GM12892 (cell line): Measurements from ENCODE around the gene PKN2.

ENCODE experiments used
- DNase-seq: peaks from one replicate; pipeline ENCODE4 v3.0.0; 2011; ENCODE audit not compliant: insufficient read length
- FAIRE-seq: peaks from 2 replicates; lab custom pipeline; 2011; peaks lifted over from hg19 to GRCh38; lab: Jason Lieb, UNC
- POLR2A ChIP-seq: IDR thresholded peaks from 2 replicates; pipeline ENCODE4 v1.6.1; 2011; ENCODE audit warnings: low read depth, low read length, control low read depth
- POLR2AphosphoS5 ChIP-seq: IDR thresholded peaks from 2 replicates; pipeline ENCODE4 v1.6.1; 2011; ENCODE audit warnings: low read depth, low read length, control low read depth
- TAF1 ChIP-seq: IDR thresholded peaks from 2 replicates; pipeline ENCODE4 v1.6.1; 2011; ENCODE audit warnings: low read depth, mild to moderate bottlenecking, control low read depth, low read length, borderline replicate concordance

Gene PKN2

GRCh38 chr1:88783145-88783544, 99.1 kb downstream of the PKN2 start:
- no peak for FAIRE-seq
- no peak for DNase-seq
- TF ChIP-seq POLR2AphosphoS5 (no peak), TAF1 (no peak), POLR2A (no peak)

GRCh38 chr1:88784551-88784950, 100.5 kb downstream of the PKN2 start:
- DNase-seq (no peak), FAIRE-seq (no peak)
- no peak for TF ChIP-seq POLR2A
- no peak for TF ChIP-seq TAF1
- no peak for TF ChIP-seq POLR2AphosphoS5

- FAIRE-seq (no peak), DNase-seq (no peak)
- no peak for TF ChIP-seq POLR2AphosphoS5
Measured at GRCh38 chr1:88787023-88787903, 103.2 kb downstream of the PKN2 start.

- no peak for DNase-seq
- no peak for FAIRE-seq
- TF ChIP-seq TAF1, result no peak
- TF ChIP-seq POLR2AphosphoS5, result no peak
- TF ChIP-seq POLR2A, result no peak
Measured at GRCh38 chr1:88791192-88791591, 107.1 kb downstream of the PKN2 start.

GRCh38 chr1:88799491-88799890, 115.4 kb downstream of the PKN2 start:
- no peak for DNase-seq
- TF ChIP-seq TAF1 (no peak), POLR2AphosphoS5 (no peak), POLR2A (no peak)
- FAIRE-seq, result no peak

GRCh38 chr1:88800382-88801051, 116.4 kb downstream of the PKN2 start:
- FAIRE-seq (no peak), DNase-seq (no peak)
- TF ChIP-seq POLR2AphosphoS5, result no peak

GRCh38 chr1:88801575-88802208, 117.6 kb downstream of the PKN2 start:
- peak; percentile 62 for FAIRE-seq
- DNase-seq, result no peak
- TF ChIP-seq TAF1 (no peak), POLR2A (no peak), POLR2AphosphoS5 (no peak)

GRCh38 chr1:88802404-88802803, 118.3 kb downstream of the PKN2 start:
- DNase-seq, result no peak
- FAIRE-seq, result peak; percentile 70
- TF ChIP-seq POLR2AphosphoS5, result no peak
- no peak for TF ChIP-seq POLR2A
- no peak for TF ChIP-seq TAF1

GRCh38 chr1:88802950-88803349, 118.9 kb downstream of the PKN2 start:
- TF ChIP-seq TAF1, result no peak
- no peak for TF ChIP-seq POLR2AphosphoS5
- TF ChIP-seq POLR2A, result no peak
- FAIRE-seq (no peak), DNase-seq (no peak)

- no peak for TF ChIP-seq POLR2A
- no peak for TF ChIP-seq POLR2AphosphoS5
- no peak for TF ChIP-seq TAF1
- FAIRE-seq (no peak), DNase-seq (no peak)
Measured at GRCh38 chr1:88803444-88803843, 119.4 kb downstream of the PKN2 start.

GRCh38 chr1:88812366-88812765, 128.3 kb downstream of the PKN2 start:
- FAIRE-seq, result peak; percentile 14
- no peak for DNase-seq
- TF ChIP-seq POLR2A (no peak), TAF1 (no peak), POLR2AphosphoS5 (no peak)
